Stimulated activated CD8-positive, alpha-beta memory T cell treated with anti-CD3 and anti-CD28 coated beads, Interleukin-15, amount 100 ng/mL, for 1 hour (primary cell): ENCODE measurements around the gene TLCD3A.
A peak's percentile ranks its signal among the peaks of the same experiment; 100 is the strongest.
"Not testable (repeated sequence)": the region's sequence is repeated elsewhere in the genome, so short reads cannot be mapped to it uniquely, and the experiment has no call there.

Experiments used
- DNase-seq: peaks from one replicate; pipeline ENCODE4 v3.0.0-alpha.2; 2020; ENCODE audit warnings: low read depth

TLCD3A gene

GRCh38 chr17:749359-749758, 17.0 kb downstream of the TLCD3A start:
- DNase-seq, result not testable (repeated sequence)

- no peak for DNase-seq
These were observed 18.1 kb downstream of the TLCD3A start for GRCh38 chr17:750431-751037.

DNA sequence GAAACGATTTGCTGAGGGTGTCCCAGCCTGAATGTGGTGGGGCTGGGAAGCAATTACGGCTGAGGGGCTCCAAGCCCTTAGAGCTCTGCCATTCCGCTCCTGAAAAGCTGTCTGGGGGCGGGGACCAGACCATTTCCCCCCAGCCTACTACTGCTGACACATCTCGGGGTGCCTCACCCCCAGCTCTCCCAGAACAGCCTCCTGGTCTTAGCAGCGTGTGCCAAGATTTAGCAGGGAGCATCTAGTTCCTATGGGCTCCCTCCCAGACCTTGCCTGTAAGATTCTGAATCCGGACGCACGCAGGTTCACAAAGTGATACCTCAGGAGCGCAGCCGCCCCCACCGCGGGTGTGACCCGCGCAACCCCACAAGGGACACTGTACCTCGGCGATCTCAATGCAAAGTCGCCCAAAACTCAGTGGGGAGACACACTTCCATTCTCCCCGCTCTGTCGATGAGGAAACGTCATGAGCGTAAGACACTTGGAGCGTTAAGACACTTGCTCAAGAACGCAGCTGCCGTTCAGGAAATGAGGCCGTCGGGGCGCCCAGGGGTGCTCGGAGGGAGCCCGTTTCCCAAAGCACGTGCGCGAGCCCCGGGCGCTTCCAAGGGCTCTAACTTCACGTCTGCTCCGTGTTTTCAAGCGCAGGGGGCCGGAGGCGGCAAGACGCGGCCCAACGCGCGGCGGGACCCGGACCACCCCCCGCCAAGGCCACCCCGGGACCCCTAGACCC, 19.0 kb downstream of the TLCD3A start:
- DNase-seq, result no peak

GRCh38 chr17:752002-752619, 19.7 kb downstream of the TLCD3A start, which contains the start of gene GEMIN4:
Gene GEMIN4, minus strand, starts transcription at chr17:752264. Its CDS starts 122 bp downstream, at chr17:752142.
- peak; percentile 97 for DNase-seq

GRCh38 chr17:752620-753219, 20.3 kb downstream of the TLCD3A start:
- no peak for DNase-seq

GRCh38 chr17:753418-753817, 21.0 kb downstream of the TLCD3A start:
- DNase-seq, result no peak

DNA sequence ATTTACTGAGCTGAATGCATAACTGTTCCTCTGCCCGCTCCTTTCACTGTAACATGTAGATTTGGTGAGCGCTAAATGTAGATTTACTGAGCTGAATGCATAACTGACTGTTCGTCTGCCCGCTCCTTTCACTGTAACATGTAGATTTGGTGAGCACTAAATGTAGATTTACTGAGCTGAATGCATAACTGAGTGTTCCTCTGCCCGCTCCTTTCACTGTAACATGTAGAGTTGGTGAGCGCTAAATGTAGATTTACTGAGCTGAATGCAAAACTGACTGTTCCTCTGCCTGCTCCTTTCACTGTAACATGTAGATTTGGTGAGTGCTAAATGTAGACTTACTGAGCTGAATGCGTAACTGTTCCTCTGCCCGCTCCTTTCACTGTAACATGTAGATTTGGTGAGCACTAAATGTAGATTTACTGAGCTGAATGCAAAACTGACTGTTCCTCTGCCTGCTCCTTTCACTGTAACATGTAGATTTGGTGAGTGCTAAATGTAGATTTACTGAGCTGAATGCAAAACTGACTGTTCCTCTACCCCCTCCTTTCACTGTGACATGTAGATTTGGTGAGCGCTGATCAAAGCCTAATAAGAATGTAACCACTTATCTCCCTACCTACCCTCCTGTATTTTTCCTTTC, 23.0 kb downstream of the TLCD3A start:
- not testable (repeated sequence) for DNase-seq

GRCh38 chr17:756010-756567, 23.7 kb downstream of the TLCD3A start:
- not testable (repeated sequence) for DNase-seq

- DNase-seq, result no peak
These were observed 27.6 kb downstream of the TLCD3A start for GRCh38 chr17:759964-760363.

- no peak for DNase-seq
These were observed 28.0 kb downstream of the TLCD3A start for GRCh38 chr17:760371-760770.

- DNase-seq, result no peak
These were observed 34.7 kb downstream of the TLCD3A start for GRCh38 chr17:767076-767475.

DNA sequence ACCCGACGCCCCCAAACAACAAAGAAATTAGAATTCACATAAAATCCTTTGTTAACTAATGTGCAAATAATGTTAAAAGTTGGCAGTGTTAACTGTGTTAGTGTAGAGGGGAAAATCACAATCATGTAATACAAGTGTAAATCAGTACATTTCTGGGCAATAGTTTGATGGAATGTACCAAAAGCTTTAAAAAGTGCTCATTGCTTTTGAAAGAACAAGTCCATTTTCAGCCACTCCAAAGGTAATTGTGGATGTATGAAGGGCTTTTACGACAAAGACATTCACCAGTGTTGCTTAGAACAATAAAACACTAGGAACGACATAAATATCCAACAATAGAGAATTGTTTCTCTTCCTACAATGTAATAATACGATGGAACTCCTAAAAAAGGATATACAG, 40.6 kb downstream of the TLCD3A start:
- DNase-seq, result no peak

DNA sequence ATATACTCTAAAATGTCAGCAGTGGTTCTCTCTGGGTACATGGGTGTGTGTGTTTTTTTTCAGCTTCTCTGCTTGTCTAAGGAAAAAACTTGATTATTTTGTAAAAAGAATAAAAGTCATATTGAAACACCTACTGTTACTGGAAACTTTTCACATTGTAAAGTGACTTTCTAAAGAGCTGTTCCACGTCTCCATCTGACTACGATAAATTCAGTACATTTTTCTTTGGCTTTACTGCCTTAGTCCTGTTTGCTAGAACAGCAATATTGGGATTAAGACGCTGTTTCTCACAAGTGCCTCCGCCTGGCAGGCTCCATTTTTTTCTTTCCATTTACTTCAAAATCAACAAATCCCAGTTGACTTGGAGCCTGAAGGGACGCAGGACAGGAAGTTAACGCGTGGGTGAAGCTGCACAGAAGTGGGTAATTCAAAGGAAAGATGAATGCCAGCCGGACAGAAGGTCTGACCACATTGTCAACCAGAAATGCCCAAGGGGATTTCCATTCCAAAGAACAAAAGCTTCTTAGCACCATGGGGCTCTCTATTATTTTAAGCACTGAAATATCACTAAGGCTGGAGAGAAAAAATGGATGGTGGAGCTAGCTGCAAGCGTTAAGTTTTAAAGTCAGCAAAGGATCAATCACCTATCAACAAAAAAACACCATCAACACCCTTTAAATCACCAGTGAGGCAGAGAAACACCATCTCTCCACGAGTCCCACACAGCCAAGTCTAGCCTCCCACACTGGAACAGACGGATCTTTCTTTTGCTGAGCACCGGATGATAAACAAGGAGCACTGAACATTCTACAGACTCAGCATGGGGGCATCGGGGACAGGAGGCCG, 41.3 kb downstream of the TLCD3A start:
- DNase-seq, result no peak

DNA sequence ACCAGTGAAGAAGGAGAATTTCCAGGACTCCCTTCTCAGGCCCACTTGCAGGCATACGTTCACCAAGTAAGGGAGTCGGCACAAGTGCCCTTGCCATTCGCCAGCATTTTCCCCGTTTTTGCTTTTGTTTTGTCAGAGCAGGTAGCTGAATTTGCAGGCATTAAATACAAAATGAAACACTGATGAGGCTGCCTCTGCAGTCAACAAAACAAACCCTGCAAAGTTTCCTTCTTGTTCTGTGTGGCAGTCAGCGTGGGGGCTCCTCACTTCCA, 41.9 kb downstream of the TLCD3A start:
- no peak for DNase-seq

- DNase-seq, result no peak
These were observed 45.7 kb downstream of the TLCD3A start for GRCh38 chr17:778096-778495.

DNA sequence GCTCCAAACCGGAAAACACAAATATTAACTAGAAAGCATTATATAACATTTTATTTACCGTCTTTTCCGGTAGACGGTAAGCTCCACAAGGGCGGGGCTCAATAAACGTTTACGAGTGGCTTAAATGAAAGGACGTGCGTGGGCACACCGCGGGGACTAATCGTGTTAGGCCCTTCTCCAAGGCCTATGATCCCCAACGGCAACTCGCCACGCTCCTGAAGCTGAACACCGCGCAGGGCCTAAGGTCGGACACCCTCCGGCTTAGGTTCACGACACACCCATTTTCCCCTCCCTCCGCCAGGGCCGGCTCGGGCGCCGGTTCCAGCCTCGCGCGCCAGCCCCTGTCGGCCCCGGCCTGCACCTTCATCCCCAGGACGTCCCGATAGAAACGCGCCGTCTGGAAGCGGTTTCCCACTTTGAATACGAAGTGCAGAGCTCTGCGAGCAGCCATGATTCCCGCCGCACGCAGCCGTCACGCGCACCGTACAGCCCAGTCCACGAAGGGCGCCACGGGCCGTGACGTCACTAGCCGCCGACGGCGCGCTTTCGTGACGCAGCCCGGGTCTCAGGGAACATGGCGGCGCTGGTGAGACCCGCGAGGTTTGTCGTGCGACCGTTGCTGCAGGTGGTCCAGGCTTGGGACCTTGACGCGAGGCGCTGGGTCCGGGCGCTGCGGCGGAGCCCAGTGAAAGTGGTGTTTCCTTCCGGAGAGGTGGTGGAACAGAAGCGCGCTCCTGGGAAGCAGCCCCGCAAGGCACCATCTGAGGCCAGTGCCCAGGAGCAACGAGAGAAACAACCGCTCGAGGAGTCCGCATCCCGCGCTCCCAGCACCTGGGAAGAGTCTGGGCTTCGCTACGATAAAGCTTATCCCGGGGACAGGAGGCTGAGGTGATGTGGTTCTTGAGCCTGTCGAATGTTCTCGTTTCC, 49.7 kb downstream of the TLCD3A start, which contains the start of the genes GLOD4 and MRM3:
Gene GLOD4 (minus strand): TSS at position 476 of the 927 bp plus-strand sequence. CDS start 25 bp downstream, at position 451.
Gene MRM3 (plus strand): TSS at position 549 of the 927 bp plus-strand sequence. CDS start 26 bp downstream, at position 575.
- DNase-seq, result peak; percentile 89

DNA sequence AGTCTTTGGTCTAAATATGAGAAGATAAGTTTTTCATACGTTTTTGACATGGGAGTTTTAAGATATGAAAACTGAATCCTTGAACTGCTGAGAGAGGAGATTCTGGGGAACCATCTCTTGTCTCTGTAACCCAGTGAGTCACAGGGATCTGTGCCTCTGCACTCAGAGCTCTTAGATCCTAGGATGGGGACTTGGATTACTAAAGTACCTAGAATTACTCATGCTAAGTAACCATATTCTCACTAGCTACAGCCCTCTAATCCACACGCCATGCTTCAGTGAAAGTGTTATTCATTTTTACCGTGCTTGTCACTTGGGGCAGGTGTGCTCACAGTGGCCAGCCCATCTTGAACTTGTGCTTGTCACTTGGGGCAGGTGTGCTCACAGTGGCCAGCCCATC, 51.7 kb downstream of the TLCD3A start:
- DNase-seq, result no peak

GRCh38 chr17:785901-786300, 53.5 kb downstream of the TLCD3A start:
- not testable (repeated sequence) for DNase-seq

- DNase-seq, result no peak
These were observed 55.3 kb downstream of the TLCD3A start for GRCh38 chr17:787641-788221.

- no peak for DNase-seq
These were observed 56.2 kb downstream of the TLCD3A start for GRCh38 chr17:788551-788950.
